G401 (cell line): ENCODE measurements around the gene DPYSL4. TPM values are rescaled to one million over a fixed set of nuclear protein-coding genes. Genes with fewer than 3 reads are reported as not detected.
"Not testable (repeated sequence)": the region's sequence is repeated elsewhere in the genome, so short reads cannot be mapped to it uniquely, and the experiment has no call there.

Experiments
- DNase-seq: peaks from one replicate; pipeline ENCODE4 v3.0.0-alpha.2; 2015; ENCODE audit warnings: low spot score
- in situ Hi-C: cut with HindIII; loops from 2 replicates; pipeline ENCODE4 v1.10.0; 2016; ENCODE audit warnings: low sequenced_read_pairs, mixed read lengths
- total RNA-seq: library from RNA; depleted of rRNA; stranded (reverse); fragments of >200 nt; shearing (Covaris generic); gene quantifications from 2 replicates; pipeline ENCODE4 v1.2.3, GENCODE V29; 2014

Gene DPYSL4
- total RNA-seq, 1 experiment from 2014 or later: 6.0 TPM

GRCh38 chr10:132160834-132161622 is 25.7 kb upstream of the DPYSL4 start:
- in situ Hi-C loops, DNase-seq: not testable (repeated sequence)

DNA sequence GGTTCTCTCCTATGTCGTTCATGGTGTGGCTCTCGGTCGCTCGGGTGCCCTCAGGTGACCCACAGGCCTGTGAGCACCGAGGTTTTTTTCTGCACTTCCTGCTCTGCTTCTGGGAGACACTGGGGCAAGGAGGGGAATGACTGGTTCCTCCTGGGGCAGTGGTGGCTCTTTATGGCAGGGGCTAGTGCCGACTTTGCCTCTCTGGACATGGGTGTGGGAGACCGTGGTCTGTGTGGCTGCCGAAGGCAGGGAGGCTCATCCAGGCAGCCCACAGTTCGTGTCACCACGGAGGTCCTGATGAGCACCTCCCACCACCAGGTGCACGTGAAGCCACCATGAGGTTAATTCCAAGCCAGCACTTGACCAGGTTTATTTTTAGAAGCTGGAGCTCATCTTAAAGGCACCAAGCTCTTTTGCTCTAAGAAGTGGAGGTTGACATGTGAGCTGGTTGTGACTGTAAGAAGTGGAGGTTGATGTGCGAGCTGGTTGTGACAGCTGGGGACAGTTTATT is 24.7 kb upstream of the DPYSL4 start:
- peak; percentile 49 for DNase-seq
- in situ Hi-C loops: no loop called here

DNA sequence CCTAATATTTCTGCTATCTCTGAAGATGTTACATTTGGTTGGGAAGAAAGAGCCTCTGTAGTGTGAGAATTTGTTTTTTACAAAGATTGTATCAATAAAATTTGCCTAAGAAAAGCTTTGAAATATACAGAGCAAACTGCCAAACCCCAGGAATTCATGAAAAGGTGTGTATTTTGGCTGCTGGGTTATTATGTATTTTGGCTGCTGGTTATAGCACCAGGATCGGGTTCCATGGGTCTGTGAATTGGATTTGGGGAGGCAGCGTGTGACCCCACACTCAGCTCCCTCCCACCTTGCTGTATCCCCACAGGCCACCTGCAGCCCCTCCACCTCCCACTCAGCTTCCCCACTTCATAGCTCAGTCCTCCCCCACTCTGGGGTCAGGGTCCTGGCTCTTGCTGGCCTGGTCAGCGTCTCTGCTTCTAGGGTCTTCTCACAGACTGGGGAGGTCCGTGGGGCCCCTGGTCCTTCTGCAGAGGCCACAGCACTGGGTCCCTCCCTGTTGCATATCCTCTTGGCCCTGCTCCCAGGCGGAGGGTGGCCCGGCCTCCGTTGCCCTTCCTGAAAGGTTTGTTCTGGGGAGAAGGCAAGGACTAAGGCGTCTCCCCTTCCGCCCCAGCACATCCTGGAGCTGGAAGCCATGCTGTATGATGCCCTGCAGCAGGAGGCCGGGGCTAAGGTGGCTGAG is 24.0 kb upstream of the DPYSL4 start:
- in situ Hi-C loops: no loop called here
- DNase-seq: no peak

- no peak for DNase-seq
- in situ Hi-C loops: no loop called here
These were observed 23.4 kb upstream of the DPYSL4 start for GRCh38 chr10:132163278-132163765.

GRCh38 chr10:132163826-132164515 is 22.8 kb upstream of the DPYSL4 start:
- in situ Hi-C loops: no loop called here
- no peak for DNase-seq

- no peak for DNase-seq
- in situ Hi-C loops: no loop called here
These were observed 21.9 kb upstream of the DPYSL4 start for GRCh38 chr10:132164761-132165278.

GRCh38 chr10:132165416-132165980 is 21.2 kb upstream of the DPYSL4 start:
- in situ Hi-C loops: no loop called here
- DNase-seq: no peak

DNA sequence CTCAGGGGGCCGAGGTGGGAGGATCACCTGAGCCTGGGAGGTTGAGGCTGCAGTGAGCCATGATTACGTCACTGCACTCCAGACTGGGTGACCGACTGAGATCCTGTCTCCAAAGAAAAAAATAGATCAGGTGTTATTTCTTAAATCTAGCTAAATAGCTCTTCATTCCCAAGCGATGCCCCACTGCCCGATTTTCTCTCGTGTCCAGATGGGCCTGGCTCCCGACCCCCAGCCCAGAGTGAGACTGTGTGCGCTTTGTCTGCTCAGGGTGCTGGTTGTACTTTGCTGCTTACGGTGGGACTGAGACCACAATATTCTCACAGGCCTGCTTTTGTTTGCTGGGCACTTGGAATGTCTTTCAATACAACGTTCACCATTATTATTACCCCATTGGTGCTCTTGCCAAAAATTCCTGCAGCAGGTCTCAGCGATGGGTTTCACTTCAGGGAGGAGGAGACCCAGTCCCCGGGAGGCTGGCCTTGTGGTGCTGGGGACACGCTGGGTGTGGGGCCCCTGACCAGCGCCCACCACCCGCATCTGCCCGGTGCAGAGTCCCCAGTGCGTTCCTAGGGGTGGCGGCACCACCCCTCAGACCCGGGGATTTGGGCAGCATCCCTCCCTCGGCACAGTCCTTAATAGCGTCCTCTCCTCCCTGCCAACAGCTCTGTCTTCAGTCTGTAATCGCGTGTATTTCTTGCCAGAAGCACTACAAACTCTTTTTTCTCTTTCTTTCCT is 20.4 kb upstream of the DPYSL4 start:
- in situ Hi-C loops: no loop called here
- DNase-seq: no peak

DNA sequence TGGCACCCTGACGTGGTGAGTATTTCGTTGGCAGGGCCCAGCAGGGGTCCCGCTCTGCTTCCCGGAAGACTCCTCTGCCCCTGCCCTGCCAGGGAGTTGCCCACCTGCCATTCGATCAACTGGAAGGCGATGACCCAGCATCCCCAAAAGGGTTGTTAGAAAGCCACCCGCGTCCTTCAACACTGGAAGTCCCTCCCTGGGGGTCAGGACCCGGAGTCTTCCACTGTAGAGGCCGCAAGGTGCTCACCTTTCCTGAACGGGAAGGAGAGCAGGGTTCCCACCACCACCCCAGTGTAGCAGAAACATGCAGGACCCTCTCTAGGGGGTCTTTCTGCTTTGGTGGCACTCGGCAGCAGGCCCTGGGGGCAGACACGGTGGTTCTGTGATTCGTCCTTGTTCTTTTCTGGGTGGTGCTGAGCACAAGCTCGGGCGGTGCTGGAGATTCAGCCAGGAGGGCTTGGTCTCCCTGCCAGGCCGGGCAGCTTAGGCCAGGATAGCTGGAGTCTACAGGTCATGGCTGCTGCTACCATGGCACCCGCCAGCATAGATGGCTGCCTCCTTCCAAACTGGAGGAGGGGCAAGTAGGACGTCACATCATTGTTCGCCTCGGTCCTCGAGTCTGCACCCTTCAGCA is 19.6 kb upstream of the DPYSL4 start:
- in situ Hi-C loops: no loop called here
- no peak for DNase-seq

- DNase-seq: no peak
These were observed 18.8 kb upstream of the DPYSL4 start for GRCh38 chr10:132167976-132168375.

DNA sequence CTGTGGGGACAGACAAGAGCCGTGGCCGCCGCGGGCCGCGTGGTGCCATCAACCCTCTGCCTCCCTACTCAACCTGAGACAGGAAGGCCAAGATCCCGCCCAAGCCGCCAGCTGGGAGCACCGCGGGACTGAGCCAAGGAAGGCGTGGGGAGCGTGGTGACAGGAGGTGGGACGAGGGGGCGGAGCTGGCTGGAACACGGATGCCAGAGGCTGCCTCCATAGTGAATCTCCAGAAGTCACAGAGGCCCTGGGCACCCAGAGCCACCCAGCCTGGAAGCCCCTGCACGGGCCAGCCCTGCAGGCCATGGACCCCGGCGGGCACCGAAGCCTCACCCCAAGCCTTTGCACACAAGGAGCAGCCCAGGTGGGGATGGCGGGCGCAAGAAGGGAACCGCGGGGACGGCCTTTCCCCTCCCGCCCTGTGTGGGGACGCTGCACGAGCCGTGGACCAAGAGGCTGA is 18.1 kb upstream of the DPYSL4 start:
- peak; percentile 53 for DNase-seq
- in situ Hi-C loops: no loop called here

More at GRCh38 chr10:132167976-132168375, 18.8 kb upstream of the DPYSL4 start:
- in situ Hi-C loops: no loop called here

DNA sequence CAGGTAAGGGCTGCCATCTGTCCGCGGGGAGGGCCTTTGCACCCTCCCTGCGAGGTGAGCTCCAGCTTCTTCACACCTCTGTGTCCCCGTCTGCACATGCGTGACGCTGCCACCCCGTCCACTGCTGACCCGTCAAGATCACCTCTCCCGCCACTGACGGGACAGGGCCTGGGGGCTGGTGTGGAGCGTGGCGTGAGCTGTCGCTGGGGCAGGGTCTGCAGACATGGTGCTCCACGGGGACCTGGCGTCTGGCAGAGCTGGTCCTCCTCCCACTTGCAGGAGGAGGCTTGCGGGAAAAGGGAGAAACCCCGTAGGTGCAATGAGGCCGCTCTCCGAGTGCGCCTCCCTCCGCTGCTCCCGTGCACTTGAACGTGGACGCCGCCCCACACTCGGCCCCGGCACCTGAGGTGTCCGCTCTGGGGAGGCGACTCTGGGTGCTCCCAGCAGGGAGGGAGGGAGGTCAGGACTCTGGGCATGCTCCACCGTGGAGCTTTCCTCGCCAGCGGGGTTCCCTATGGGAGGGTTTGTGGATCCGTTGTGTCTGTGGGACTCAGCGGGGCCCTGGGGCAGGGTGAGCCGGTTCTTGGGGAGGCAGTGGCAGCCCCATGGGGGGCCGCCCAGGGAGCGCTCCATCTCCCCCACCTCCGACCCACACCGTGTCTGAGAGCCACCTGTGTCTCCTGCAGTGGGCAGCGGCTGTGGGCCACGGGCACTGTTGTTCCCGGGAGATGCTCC is 17.6 kb upstream of the DPYSL4 start:
- DNase-seq: no peak
- in situ Hi-C loops: no loop called here

DNA sequence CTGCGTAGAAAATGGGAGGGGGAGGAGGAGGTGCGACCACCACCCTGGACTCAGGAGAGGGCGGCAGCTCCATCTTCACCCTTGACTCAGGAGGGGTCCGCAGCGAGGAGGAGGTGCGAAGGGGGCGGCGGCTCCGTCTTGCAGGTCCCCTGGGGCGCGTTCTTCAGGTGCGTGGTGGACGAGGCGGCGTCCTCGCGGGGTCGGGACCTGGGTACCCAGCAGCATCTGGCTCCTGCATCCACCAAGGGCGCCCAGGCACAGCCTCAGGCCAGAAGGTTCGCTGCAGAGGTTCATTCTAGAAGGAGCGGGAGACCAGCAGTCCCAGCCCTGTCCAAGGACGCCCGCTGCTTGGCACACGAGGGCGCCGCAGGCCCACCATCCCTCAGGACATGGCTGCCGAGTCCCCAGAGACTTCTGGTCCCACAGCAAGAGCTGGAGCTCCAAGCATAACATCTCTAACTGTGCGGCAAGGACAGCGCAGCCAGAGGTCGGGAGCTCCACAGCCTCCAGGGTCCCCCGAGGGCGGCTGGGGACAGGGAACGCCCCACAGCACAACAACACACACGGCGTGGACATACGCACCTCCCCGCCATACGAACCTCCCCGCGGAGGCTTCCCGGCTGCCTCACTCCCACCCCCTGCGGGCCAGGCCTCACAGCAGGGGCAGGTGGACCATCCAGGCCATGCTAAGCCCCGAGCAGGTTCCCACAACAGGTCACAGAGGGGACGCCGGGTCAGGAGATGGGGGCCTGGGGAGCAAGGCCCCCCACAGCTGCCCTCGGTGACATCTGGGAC is 16.8 kb upstream of the DPYSL4 start:
- no peak for DNase-seq
- in situ Hi-C loops: no loop called here

DNA sequence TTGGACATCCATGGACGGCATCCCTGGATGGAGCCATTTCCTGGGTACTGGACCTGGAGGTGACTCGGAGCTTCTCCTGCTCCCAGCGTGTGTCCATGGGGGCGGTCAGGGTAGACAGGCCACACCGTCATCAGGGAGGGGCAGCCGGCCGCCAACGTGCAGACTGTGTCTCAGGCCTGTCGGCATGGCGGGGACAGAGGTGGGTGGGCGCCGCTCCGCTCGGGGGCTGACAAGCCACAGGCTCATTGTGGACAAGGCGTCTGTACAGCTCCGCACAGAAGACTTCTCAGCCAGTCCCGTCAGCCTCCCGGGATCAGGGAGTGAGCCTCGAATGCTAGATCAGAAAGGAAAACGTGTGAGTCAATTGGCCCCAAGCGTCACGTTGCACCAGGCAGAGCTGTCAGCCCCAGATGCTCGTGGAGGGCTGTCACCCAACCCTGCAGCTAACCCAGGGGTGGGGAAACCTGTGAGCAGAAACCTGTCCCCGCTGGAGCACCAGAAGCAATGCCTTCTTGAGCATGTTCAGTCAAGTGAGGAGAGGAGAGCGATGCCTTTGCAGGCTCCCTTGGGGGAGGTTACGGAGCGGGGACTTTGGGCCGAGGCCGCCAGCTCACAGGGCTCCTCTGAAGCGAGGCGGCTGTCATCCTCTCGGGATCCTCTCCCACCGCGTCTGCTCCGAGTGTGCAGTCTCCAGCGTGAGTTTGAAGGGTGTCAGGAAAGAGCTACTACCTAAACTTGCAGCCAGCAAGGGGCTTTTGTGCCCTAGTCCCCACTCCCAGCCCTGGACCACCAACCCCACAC is 16.0 kb upstream of the DPYSL4 start:
- in situ Hi-C loops: no loop called here
- no peak for DNase-seq

GRCh38 chr10:132172091-132173066 is 14.4 kb upstream of the DPYSL4 start:
- in situ Hi-C loops: no loop called here

More at GRCh38 chr10:132172091-132173066, 14.4 kb upstream of the DPYSL4 start:
- no peak for DNase-seq
